ENCODE results near the gene MADCAM1.
A peak's percentile ranks its signal among the peaks of the same experiment; 100 is the strongest.
"Not testable (repeated sequence)": the region's sequence is repeated elsewhere in the genome, so short reads cannot be mapped to it uniquely, and the experiment has no call there.

Gene MADCAM1

GRCh38 chr19:465056-465816 lies 31.1 kb upstream of the MADCAM1 start:
- no peak for DNase-seq (ENCODE audit: low read depth)

DNA sequence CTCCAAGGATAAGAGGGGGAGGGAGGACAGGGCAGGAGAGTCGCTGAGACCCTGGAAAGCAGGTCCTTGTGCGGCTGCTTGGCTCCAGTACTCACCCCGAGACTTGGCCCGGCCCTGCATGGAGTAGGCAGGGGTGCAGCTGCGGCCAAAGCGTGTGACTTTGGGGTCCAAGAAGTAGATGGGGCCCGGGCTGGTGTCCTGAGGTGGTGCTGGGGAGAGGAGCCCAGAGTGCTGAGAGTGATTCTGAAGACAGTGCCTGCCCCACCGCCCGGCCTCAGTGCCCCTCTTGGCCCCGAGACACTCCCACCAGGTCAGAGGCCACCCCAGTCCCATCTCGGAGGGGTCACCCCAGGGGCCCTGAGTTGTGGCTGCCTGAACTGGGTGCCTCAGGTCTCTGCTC lies 28.7 kb upstream of the MADCAM1 start:
- no peak for DNase-seq (ENCODE audit: low read depth)

- no peak for DNase-seq (ENCODE audit: low read depth)
Observed at GRCh38 chr19:468587-469256, 27.6 kb upstream of the MADCAM1 start.

DNA sequence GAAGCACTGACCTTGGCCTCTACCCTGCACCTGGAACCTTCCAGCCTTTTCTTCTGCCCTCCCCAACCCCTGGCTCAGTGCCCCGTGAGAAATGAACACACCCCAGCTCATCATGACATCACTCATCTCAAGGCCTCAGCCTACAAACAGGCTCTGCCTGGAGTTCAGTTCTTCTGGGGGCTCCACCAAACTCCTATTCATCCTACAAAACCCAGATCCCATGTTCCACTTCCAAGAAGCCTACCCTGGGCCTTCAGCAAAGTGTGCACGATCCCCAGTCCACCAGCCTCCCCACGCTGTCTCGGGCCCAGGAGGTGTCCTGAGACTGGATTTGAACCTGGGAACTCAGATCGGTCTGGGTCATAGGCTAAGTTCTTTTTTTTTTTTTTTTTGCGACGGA lies 26.5 kb upstream of the MADCAM1 start:
- DNase-seq (ENCODE audit: low read depth), result no peak

- no peak for DNase-seq (ENCODE audit: low read depth)
Observed at GRCh38 chr19:470701-471100, 25.6 kb upstream of the MADCAM1 start.

GRCh38 chr19:472005-472858 lies 24.1 kb upstream of the MADCAM1 start:
- DNase-seq (ENCODE audit: low read depth), result no peak

DNA sequence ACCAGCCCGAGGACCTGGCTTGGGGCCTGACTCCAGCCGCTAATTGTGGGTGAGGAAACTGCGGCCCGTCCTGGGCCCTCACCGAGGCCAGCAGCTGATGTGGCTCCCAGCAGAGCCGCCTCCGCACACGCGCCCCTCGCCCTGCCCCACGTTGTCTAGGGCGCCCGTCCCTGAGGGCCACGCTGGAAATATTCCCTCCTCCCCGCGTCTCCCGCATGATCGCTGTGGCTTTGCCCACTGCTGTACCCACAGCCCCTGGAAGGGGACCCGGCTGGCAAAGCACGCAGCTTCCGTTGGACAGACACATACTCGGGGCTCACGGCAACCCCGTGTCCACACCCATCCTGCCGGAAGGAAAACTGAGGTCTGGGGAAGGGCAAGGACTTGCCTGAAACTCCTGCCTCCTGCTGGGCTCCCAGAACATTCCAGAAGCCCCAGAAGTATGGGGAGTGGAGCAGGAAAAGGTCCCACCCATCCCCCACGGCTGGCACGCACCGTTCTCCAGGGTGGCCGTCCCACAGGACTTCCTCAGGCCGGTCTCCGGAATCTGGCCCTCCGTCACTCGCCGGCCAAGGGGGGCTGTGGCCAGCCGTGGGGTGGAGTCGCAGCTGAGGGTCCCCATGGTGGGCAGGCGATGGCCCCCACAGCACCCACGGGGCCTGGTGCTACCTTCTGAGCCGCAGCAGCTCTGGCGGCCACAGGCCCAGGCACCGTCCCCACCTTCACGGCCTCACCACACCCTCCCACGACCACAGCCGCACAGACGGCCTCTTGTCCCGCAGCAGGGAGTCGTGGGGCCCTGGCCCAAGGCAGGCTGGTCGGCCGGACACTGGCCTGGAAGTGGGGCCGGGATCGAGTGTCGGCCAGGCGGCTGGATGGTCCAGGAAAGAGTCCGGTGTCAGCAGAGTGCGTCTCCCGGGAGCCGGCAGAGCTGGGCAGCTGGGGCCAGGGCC lies 21.9 kb upstream of the MADCAM1 start:
- no peak for DNase-seq (ENCODE audit: low read depth)

DNA sequence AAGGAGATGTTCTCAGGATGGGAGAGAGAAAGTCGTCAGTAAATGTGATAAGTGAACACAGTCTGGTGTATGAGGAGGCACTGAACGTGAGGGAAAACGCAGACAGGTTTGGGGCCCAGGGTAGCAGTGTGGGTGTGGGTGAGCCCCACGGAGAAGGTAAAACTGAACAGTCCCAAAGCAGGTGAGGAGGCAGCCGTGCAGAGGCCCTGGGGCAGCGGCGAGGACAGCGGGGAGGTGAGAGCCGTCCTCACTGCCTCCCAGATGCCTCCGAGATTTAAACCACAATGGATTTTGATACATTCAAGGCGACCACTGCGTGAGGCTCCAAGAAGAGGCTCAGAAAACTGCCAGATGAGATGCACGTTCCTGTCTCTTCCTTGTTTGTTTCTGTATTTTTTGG lies 20.9 kb upstream of the MADCAM1 start:
- DNase-seq (ENCODE audit: low read depth), result no peak

- no peak for DNase-seq (ENCODE audit: low read depth)
Observed at GRCh38 chr19:478236-478903, 17.9 kb upstream of the MADCAM1 start.

DNA sequence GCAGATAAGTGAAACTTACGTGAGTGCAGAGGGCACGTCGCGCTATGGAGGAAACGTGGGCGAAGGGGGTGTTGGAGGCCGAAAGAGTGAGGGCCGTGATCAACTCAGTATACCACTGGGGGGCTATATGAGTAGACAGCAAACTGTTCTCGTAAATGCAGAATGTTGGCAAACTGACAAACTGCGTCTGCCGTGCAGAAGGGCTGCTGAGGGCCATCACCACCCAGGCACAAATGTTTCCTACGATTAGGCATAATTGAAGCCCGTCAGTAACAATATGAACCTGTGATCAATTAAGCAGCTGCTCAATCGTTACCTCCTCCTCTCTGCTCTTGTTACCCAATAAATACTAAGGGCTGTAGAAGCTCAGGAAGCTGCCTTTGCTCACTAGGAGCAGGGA lies 17.3 kb upstream of the MADCAM1 start:
- DNase-seq (ENCODE audit: low read depth), result no peak

GRCh38 chr19:480016-480855 lies 16.1 kb upstream of the MADCAM1 start:
- DNase-seq (ENCODE audit: low read depth), result peak; percentile 37

DNA sequence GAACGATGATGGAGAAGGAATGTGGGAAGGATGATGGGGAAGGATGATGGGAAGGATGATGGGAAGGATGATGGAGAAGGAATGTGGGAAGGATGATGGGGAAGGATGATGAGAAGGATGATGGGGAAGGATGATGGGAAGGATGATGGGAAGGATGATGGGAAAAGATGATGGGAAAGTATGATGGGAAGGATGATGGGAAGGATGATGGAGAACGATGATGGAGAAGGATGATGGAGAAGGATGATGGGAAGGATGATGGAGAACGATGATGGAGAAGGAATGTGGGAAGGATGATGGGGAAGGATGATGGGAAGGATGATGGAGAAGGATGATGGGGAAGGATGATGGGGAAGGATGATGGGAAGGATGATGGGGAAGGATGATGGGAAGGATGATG lies 15.2 kb upstream of the MADCAM1 start:
- not testable (repeated sequence) for DNase-seq (ENCODE audit: low read depth)

GRCh38 chr19:482186-483041 lies 13.9 kb upstream of the MADCAM1 start:
- no peak for DNase-seq (ENCODE audit: low read depth)

- no peak for DNase-seq (ENCODE audit: low read depth)
Observed at GRCh38 chr19:483332-484072, 12.8 kb upstream of the MADCAM1 start.

GRCh38 chr19:484494-484893 lies 11.8 kb upstream of the MADCAM1 start:
- no peak for DNase-seq (ENCODE audit: low read depth)

DNA sequence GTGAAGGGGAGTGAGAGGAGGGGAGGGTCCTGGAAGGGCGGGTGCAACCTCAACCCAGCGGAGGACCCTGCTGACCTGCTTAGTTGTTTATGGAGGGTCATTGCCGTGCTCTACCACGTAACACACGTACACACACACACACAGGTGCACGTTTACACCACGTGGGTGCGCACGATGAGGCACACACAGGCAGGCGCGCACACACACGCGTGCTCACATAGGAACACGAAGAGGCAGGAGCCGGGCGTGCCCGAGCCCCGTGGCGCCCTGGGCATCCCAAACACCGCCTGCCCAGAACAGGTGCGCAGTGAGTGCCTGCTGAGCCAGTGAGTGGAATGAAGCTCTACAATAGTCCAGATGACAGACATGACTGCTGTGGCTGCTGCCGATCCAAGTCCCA lies 11.2 kb upstream of the MADCAM1 start:
- no peak for DNase-seq (ENCODE audit: low read depth)

DNA sequence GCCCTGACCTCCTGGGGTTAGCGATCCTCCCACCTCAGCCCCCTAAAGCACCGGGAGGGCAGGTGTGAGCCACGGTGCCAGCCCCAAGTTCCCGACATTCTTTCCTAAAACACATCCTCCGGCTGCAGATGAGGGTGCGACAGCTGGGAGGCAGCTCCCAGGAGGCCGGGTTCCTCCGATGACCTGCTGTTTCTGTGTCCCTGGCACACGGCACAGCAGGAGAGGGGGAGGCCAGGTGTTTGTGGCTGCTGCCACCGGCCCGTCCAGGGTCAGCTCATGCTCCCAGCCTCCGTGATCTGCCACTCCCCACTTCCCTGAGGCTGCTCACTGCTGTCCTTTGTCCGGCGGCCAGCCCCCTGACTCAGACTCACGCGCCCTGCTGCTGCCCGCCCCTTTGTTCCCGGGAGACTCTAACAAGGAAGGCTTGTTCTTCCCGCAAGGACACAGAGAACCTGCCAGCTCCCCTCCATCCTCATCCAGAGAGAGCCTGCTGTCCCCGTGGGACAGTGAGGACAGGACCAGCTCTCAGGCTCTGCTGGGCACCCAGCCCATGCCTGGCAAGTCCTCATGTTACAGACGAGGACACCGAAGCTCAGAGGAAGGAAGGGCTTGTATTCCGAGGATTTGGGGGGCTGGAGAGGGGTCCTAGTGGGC lies 10.6 kb upstream of the MADCAM1 start:
- no peak for DNase-seq (ENCODE audit: low read depth)

Data from T follicular helper cell (primary cell).